ENCODE measurements around the gene INCA1.

Gene INCA1

DNA sequence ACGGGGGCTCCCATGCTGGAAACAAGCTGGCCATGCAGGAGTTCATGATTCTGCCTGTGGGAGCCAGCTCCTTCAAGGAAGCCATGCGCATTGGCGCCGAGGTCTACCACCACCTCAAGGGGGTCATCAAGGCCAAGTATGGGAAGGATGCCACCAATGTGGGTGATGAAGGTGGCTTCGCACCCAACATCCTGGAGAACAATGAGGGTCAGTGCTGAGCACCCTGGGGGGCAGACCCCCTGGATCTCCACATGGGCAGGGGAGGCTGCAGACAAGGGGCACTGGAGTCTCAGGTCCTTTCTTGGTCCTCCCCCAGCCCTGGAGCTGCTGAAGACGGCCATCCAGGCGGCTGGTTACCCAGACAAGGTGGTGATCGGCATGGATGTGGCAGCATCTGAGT is 42.2 kb downstream of the INCA1 start:
- TF ChIP-seq GATA1 (IDR thresholded peaks at IDR 0.05; ENCODE audit: low read depth, low read length) (no peak), POLR2A (IDR thresholded peaks at IDR 0.05; ENCODE audit: low read length) (no peak)
- DNase-seq: no peak

DNA sequence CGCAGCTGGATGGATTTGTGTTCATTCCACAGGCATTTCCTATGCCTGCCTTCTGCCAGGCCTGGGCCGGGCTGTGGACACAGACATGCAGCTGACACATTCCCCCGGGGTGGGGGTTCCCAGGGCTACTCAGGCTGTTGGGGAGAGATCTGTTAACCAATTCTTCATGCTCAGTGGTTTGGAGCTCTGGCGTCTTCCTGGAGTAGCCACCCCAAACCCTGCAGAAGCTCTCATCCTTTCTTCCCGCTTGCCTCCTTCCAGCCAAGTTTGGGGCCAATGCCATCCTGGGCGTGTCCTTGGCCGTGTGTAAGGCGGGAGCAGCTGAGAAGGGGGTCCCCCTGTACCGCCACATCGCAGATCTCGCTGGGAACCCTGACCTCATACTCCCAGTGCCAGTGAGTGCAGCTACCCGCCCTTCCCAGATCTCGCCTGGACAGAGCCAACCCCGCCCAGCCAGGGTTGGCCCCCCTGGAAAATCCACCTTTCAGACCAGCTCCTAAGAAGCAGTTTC is 43.8 kb downstream of the INCA1 start:
- DNase-seq: no peak
- TF ChIP-seq GATA1 (IDR thresholded peaks at IDR 0.05; ENCODE audit: low read depth, low read length) (no peak), POLR2A (IDR thresholded peaks at IDR 0.05; ENCODE audit: low read length) (no peak)

DNA sequence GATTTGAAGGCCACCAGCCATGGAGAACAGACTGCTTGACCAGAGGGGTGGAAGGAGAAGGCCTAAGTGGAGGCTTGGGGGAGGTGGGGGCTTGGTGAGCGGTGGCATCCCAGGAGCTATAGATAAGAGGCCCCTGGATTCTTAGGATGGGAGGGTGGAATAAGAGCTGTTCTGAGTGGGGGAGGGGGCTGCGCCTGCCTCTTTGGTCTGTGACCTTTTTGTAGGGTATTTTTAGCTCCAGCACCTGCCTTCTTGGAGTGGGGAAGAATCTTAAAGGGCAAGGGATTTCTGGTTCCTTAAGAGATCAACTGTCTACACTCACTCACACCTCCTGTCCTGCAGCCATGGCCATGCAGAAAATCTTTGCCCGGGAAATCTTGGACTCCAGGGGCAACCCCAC is 45.8 kb downstream of the INCA1 start:
- TF ChIP-seq POLR2A (IDR thresholded peaks at IDR 0.05; ENCODE audit: low read length) (no peak), GATA1 (IDR thresholded peaks at IDR 0.05; ENCODE audit: low read depth, low read length) (no peak)
- DNase-seq: no peak

DNA sequence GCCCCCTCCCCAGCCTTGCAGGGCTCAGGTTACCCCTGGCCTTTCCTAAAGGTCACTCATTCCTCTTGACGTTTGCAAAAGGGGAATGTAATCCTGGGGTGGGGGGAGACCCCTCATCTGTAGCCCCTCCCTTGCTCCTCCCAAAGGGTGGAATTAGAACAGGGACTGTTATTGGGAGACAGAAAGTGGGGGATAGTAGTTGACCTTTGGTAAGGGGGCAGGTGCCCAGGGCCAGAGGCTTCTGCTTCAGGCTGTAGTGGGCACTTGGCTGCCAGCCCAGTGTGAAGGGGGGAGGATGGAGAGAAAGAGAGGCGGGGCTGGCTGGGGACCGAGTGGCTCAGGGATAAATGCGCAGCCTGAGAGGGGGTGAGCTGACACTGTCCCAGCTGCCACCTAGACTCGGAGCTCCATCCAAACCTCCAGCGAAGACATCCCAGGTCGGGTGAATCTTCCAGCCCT is 46.5 kb downstream of the INCA1 start, which contains the start of gene ENO3:
TSS of gene ENO3 (plus strand) at position 374 of the 459 bp plus-strand sequence. CDS start 711 bp downstream, outside the sequence.
- TF ChIP-seq POLR2A (IDR thresholded peaks at IDR 0.05; ENCODE audit: low read length) (no peak), GATA1 (IDR thresholded peaks at IDR 0.05; ENCODE audit: low read depth, low read length) (no peak)
- peak; percentile 39 to 48 for DNase-seq

DNA sequence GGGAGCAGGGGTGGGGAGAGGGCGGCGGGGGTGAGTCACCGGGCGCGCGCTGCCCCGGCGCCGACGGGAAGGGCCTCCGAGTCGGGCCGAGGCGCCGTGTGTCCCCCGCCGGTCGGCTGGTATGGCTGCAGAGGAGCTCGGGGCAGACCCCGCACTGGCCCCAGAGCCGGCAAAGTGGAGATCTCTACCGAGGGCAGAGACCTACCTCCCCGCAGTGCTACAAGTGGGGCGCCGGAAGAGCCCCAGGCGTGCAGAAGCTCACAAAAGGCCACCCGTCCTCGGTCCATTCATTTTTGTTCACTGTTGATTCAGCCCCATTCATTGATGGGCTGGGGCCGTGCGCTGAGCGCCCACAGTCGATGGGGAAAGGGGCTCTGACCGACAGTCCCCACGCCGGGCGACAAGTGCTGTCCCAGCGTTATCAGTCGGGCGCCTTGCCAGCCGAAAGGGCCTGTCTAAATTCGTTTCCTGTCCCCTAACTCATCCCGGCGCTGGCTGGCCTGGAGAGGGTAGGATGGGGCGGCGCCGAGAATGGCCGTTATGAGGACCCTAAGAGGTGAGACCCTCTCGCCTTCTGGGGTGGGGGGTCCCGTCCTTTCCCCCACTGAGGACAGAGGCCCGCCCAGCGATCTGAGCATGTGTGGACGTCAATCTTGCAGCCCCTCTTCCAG is 47.1 kb downstream of the INCA1 start:
- TF ChIP-seq POLR2A (IDR thresholded peaks at IDR 0.05; ENCODE audit: low read length) (peak; percentile 73), GATA1 (IDR thresholded peaks at IDR 0.05; ENCODE audit: low read depth, low read length) (no peak)
- peak; percentile 83 to 84 for DNase-seq

DNA sequence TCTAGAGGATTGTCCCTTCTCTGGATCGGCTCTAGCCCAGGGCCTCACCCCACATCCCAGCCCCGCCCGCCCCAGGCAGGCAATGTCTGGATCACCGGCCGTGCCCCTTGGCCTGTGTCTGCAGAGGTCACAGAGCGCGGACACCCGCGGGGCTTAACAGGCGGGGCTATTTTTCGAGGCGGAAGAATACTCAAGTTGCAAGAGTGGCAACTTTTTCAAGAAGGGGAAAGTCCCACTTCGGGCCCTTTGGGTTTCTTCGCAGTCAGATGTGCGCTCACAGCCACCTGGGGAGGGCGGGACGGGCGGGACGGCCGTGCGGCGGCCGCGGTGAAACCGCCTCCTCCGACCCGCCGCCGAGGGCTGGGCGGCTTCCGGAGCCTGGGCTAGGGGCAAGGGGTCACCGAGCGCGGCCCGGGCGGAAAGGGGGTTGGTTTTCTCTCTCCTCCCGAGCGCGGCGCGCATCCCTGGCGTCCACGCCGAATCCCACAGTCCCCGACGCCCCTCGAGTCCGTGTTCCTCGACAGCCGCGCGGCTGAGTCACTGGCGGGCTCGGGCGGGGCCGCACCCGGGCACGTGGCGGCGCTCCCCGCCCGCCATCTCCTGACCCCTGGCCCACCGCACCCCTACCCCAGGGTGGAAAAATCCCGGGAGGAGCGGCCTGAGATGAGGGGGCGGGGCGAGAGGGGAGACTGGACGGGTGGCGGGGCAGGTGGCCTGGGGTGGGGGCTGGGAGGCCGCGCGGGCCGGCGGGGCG is 47.8 kb downstream of the INCA1 start:
- TF ChIP-seq POLR2A (IDR thresholded peaks at IDR 0.05; ENCODE audit: low read length): no peak
- peak; percentile 85 to 91 for DNase-seq

DNA sequence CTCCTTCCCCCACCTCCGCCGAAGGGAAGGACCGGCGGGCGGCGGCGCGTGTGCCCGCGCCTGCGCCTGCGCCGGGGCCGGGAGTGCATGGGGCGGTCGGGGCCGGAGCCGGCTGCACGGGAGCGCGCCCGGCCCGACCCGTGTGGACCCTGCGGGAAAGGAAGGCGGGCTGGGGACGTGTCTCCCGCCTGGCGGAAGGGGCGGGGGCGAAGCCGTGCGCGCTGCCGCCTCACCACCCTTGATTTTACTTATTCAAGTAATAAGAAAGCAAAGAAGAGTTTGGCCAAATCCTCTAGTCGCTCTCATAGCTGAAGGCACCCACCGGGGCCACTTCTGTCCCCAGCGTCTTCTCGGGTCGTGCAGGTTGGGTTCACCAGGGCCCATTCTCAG is 48.4 kb downstream of the INCA1 start:
- peak; percentile 87 to 89 for DNase-seq
- TF ChIP-seq GATA1 (IDR thresholded peaks at IDR 0.05; ENCODE audit: low read depth, low read length) (no peak), POLR2A (IDR thresholded peaks at IDR 0.05; ENCODE audit: low read length) (peak; percentile 47)

DNA sequence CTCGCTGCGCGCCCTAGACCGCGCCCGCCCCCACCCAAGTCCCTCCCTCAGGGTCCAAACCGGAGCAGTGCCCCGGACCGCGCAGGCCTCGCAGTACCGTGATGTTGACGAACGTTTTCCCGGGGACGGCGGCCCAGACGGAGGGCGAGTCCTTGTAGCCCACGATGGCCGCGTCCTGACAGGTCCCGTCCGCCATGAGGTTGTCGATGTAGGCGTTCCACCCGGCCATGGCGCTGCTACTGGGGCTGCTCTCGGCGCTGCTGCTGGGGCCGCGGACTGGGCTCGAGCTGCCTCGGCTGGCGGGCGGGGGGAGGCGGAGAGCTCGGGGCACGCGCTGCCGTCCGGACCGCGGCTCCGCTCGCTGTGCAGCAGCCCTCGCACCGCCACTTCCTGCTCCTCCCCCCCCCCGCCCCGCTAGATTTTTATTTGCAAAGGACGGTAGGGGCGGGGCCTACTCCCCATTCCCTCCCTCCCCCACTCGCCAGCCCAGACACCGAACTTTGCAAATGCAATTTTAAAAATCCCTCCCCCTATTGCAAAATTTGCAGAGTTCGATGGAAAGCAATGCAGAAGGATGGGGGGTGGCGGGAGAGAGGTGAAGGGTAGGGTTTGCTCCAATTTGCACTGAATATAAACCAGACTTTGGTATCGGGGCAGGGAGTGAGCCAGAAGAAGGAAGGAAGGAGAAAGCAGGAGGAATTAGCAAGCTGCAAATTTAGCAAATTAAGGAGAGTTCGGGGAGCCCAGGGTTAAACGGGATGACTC is 49.0 kb downstream of the INCA1 start, which contains the start of gene PFN1:
TSS of gene PFN1 (minus strand) at position 365 of the 765 bp plus-strand sequence. CDS start at position 229, 136 bp downstream.
- TF ChIP-seq GATA1 (IDR thresholded peaks at IDR 0.05; ENCODE audit: low read depth, low read length): no peak
- peak; percentile 86 for TF ChIP-seq POLR2A (IDR thresholded peaks at IDR 0.05; ENCODE audit: low read length)
- DNase-seq: peak; percentile 93 to 95

DNA sequence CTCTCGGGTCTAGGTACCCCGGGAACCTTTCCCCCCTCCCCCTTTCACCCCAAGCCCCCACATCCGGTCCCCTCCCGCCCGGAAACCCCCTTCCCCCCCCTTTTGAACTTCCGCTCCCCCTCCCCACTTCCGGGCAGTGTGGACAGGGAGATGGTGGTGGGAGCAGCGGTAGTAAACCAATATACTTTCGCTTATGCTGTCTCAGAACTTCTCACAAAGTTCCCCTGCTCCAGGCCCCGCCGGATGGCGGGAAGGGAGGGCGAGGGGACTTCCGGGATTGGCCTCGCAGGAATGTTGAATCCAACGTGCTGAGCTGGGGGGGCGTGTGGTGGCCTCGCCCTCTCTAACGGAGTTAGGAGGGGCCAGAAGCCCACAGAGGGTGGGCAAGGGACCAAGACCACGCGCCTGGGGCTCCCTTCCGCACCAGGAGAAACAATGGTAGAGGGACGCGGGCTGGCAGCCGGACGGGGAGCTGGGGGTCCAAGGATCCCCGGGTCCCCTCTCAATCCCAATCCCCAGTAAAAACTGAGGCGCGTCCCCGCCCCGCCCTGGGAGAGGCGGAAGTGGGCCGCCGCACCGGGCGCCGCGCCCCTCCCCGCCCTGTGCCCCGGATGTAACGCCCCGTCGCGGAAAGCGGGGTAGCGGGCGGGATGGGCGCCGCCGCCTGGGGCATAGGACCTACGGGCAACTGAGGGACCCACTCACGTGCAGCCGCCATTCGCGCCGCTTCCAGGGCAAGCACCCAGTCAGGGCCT is 49.7 kb downstream of the INCA1 start:
- no peak for TF ChIP-seq POLR2A (IDR thresholded peaks at IDR 0.05; ENCODE audit: low read length)
- no peak for TF ChIP-seq GATA1 (IDR thresholded peaks at IDR 0.05; ENCODE audit: low read depth, low read length)
- peak; percentile 78 to 85 for DNase-seq

DNA sequence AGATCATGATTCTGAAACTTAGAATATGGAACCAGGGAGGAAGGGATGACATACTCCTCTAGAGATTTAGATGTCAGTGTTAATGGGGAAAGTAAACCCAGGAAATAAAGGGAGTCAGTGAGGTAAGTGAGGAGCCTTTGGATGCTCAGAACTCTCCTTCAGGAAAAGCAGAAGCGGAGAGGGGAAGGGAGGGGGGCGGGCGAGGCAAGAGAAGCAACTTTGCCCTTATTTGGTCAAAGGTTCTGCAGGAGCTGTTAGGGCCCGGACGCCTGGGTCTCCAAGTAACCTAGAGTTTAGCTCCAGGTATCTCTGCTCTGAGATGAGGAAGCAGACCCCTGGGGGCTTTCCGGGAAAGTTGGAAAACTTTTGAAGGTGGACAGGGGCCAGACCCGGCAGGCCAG is 50.3 kb downstream of the INCA1 start:
- peak; percentile 48 to 59 for DNase-seq
- TF ChIP-seq GATA1 (IDR thresholded peaks at IDR 0.05; ENCODE audit: low read depth, low read length): no peak
- TF ChIP-seq POLR2A (IDR thresholded peaks at IDR 0.05; ENCODE audit: low read length): no peak

DNA sequence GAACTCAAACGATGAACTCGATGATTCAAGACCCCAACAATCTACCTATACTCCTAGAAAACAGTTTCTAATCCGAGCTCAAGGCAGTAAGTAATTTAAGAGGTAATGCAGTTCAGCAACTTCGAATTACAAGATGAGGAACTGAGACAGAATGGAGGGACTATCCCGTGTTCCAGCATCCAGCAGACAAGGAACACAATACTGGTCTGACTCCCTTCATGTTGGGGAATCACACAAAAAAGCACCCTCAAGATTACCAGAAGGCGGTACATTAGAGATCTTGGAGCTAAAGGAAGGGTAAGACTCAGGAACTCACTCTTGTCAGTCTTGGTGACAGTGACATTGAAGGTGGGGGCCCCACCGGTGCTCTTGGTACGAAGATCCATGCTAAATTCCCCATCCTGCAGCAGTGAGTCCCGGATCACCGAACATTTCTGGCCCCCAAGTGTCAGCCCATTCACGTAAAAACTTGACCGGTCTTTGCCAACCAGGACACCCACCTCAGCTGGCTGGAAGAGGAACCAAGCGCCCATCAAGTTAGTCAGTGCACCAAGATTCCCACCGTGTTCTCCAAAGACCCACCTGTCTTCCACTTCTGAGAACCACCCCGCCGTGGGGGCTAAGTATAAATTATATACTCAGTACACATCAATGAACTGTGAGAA is 50.9 kb downstream of the INCA1 start:
- TF ChIP-seq POLR2A (IDR thresholded peaks at IDR 0.05; ENCODE audit: low read length) (no peak), GATA1 (IDR thresholded peaks at IDR 0.05; ENCODE audit: low read depth, low read length) (no peak)
- no peak for DNase-seq

DNA sequence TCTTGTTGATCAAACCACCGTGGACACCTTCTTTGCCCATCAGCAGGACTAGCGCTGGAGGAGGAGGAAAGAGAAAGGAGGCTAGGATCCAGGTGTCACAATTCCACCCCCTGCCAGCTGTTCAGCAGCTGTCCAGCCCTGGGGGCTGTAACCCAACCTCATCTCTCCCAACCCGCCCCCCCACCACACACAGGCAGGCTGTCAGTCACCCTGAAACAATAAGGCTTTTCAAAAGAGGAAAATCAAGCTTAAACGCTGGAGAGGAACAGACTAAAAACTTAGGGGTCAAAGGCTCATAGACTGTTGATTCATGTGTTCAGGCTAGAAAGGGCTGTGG is 51.4 kb downstream of the INCA1 start:
- no peak for DNase-seq
- TF ChIP-seq GATA1 (IDR thresholded peaks at IDR 0.05; ENCODE audit: low read depth, low read length): no peak

Measured in erythroblast (primary cell).